Measurements from ENCODE around the gene GDA.
"Not testable (repeated sequence)": the region's sequence is repeated elsewhere in the genome, so short reads cannot be mapped to it uniquely, and the experiment has no call there.

GDA gene

GRCh38 chr9:72278959-72279358 is 129.7 kb downstream of the GDA start:
- DNase-seq (ENCODE audit: low read depth) = no peak

DNA sequence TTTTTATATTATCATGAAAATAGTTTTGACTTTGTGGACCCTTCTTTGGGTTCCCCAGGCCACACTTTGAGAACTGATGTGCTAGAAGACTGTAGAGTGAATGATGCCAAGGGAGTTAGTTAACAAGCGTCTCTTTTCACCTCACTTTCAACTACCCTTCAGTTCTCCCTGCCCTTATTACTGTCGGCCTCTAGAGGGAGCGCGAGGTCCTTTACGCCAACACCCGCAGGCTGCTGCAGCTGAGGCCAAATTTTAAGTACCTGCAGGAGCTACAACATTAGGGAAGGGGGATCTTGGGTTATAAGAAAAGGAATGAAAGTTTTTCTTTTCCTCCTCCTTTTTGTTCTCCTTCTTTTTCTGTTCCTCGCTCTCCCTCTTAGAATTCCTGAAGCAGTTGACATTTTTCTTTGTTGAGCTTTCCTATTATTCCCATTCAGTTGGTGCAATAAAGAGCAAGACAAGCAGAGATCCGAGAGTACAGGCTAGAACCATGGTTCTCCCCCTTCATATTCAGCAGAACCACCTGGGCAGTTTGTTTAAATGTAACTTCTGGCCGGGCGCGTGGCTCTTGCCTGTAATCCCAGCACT is 131.8 kb downstream of the GDA start:
- peak; percentile 21 for DNase-seq (ENCODE audit: low read depth)

- DNase-seq (ENCODE audit: low read depth) = no peak
Observed at GRCh38 chr9:72289401-72289800, 140.2 kb downstream of the GDA start.

GRCh38 chr9:72290311-72290710 is 141.1 kb downstream of the GDA start:
- DNase-seq (ENCODE audit: low read depth) = no peak

DNA sequence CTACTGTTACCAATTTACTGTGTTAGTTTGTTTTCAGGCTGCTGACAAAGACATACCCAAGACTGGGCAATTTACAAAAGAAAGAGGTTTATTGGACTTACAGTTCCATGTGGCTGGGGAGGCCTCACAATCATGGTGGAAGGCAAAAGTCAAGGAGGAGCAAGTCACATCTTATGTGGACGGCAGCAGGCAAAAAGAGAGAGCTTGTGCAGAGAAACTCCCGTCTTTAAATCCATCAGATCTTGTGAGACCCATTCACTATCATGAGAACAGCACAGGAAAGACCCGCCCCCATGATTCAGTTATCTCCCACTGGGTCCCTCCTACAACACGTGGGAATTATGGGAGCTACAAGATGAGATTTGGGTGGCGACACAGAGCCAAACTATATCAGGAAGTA is 142.3 kb downstream of the GDA start:
- not testable (repeated sequence) for DNase-seq (ENCODE audit: low read depth)

GRCh38 chr9:72292256-72292682 is 143.0 kb downstream of the GDA start:
- peak; percentile 5 for DNase-seq (ENCODE audit: low read depth)

- DNase-seq (ENCODE audit: low read depth) = peak; percentile 8
Observed at GRCh38 chr9:72292874-72293607, 143.8 kb downstream of the GDA start.

DNA sequence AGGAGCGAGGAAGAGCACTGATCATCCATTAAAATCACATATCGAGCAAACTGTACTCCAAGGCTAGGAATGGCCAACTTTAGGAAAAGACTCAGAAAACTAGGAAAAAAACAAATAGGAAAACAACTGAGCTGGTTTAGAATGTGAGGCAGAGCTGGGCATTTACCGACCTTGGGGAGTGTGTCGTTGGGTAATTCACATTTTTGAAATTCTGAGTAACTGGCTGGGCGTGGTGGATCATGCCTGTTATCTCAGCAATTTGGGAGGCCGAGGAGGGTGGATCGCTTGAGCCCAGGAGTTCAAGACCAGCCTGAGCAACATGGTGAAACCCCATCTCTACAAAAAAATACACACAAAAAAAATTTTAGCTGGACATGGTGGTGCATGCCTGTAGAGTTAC is 145.7 kb downstream of the GDA start:
- DNase-seq (ENCODE audit: low read depth) = no peak

- DNase-seq (ENCODE audit: low read depth) = no peak
Observed at GRCh38 chr9:72297516-72297915, 148.3 kb downstream of the GDA start.

- no peak for DNase-seq (ENCODE audit: low read depth)
Observed at GRCh38 chr9:72299017-72299603, 149.9 kb downstream of the GDA start.

- DNase-seq (ENCODE audit: low read depth) = no peak
Observed at GRCh38 chr9:72300873-72301272, 151.6 kb downstream of the GDA start.
